Neural crest cell (in vitro differentiated cells): ENCODE results near the gene C22orf39. TPM values are rescaled to one million over a fixed set of nuclear protein-coding genes. Genes with fewer than 3 reads are reported as not detected.

Experiments
- DNase-seq: peaks from one replicate; pipeline ENCODE4 v3.0.0; 2021; ENCODE audit warnings: low read depth, mixed read lengths, low spot score
- H3K27ac Mint-ChIP-seq: one replicate; pipeline ENCODE4 v1.8.0; 2021; ENCODE audit warnings: mild to moderate bottlenecking, mixed read lengths; ENCODE audit not compliant: unreplicated experiment
- H3K27me3 Mint-ChIP-seq: 2 replicates; pipeline ENCODE4 v1.8.0; 2021; ENCODE audit warnings: low read depth, mild to moderate bottlenecking, mixed read lengths
- H3K36me3 Mint-ChIP-seq: 2 replicates; pipeline ENCODE4 v1.8.0; 2021; ENCODE audit warnings: low read depth, mild to moderate bottlenecking, mixed read lengths
- H3K4me1 Mint-ChIP-seq: 2 replicates; pipeline ENCODE4 v1.8.0; 2021; ENCODE audit warnings: mixed read lengths
- H3K4me3 Mint-ChIP-seq: one replicate; pipeline ENCODE4 v1.8.0; 2021; ENCODE audit warnings: mild to moderate bottlenecking, mixed read lengths
- H3K9me3 Mint-ChIP-seq: 2 replicates; pipeline ENCODE4 v1.8.0; 2021; ENCODE audit warnings: mixed read lengths
- CTCF ChIP-seq: fragments of 200-600 bp; sonication (generic); conservative IDR thresholded peaks from 2 replicates; pipeline ENCODE4 v1.5.0; 2021; ENCODE audit warnings: antibody characterized with exemption, mild to moderate bottlenecking
- total RNA-seq: library from RNA; stranded (reverse); gene quantifications from 2 replicates; pipeline ENCODE4 v1.2.1, GENCODE V29; 2021

Gene C22orf39
- total RNA-seq, 1 donor from 2014 or later, result 38.0 TPM

GRCh38 chr22:19393704-19394103 is 53.8 kb downstream of the C22orf39 start:
- no peak for DNase-seq
- Mint-ChIP-seq H3K9me3 (no peaks in the 10 kb centered on the region), H3K4me1 (no peaks in the 10 kb centered on the region), H3K27me3 (no peaks in the 10 kb centered on the region), H3K27ac (no peak overlapping the region), H3K4me3 (no peak overlapping the region), H3K36me3 (peaks cover 10% of the 10 kb centered on the region)
- TF ChIP-seq CTCF, result no peak

Other genes with a start within 250 kb of the C22orf39 start
- 7.2 and 7.7 TPM in 2 replicates for gene CLTCL1, start 156.0 kb downstream of the C22orf39 start, total RNA-seq
- gene HIRA, start 16.0 kb downstream of the C22orf39 start, total RNA-seq, result 57.1 and 66.3 TPM in 2 replicates
- gene MRPL40, start 15.2 kb downstream of the C22orf39 start, total RNA-seq, result 30.4 and 32.6 TPM in 2 replicates
- gene UFD1, start 31.5 kb upstream of the C22orf39 start, total RNA-seq, result 69.4 and 71.5 TPM in 2 replicates
- gene CDC45, start 32.2 kb upstream of the C22orf39 start, total RNA-seq, result 47.1 and 49.8 TPM in 2 replicates
- gene CLDN5, start 76.7 kb upstream of the C22orf39 start, total RNA-seq, result 1.0 and 1.3 TPM in 2 replicates